Skeletal muscle satellite cell (primary cell): ENCODE data around the gene FGF10. TPM values are rescaled to one million over a fixed set of nuclear protein-coding genes. Genes with fewer than 3 reads are reported as not detected.

Experiments used
- H3K27me3 ChIP-seq: 2 replicates; pipeline ENCODE4 v1.7.0; 2013; ENCODE audit warnings: low read length; ENCODE audit not compliant: control insufficient read depth, insufficient read depth
- H3K36me3 ChIP-seq: 2 replicates; pipeline ENCODE4 v1.7.0; 2013; ENCODE audit warnings: mild to moderate bottlenecking, control low read depth, low read length; ENCODE audit not compliant: insufficient read depth
- H3K4me1 ChIP-seq: 2 replicates; pipeline ENCODE4 v1.7.0; 2013; ENCODE audit warnings: low read length; ENCODE audit not compliant: control insufficient read depth, insufficient read depth
- H3K4me2 ChIP-seq: 2 replicates; pipeline ENCODE4 v1.7.0; 2013; ENCODE audit warnings: mild to moderate bottlenecking, low read length
- H3K4me3 ChIP-seq: 2 replicates; pipeline ENCODE4 v1.7.0; 2013; ENCODE audit warnings: low read length
- H3K9ac ChIP-seq: 2 replicates; pipeline ENCODE4 v1.7.0; 2013; ENCODE audit warnings: mild to moderate bottlenecking, low read depth, low read length, moderate library complexity
- H3K9me3 ChIP-seq: replicated peaks from 2 replicates; pipeline ENCODE4 v1.7.0; 2013; ENCODE audit warnings: mild to moderate bottlenecking, control low read depth, low read length
- total RNA-seq: library from RNA; depleted of rRNA; stranded (reverse); fragments of >200 nt; gene quantifications from 2 replicates; pipeline ENCODE4 v1.2.3, GENCODE V29; 2012; rRNA removed

FGF10 gene
- total RNA-seq: not detected in 2 replicates

GRCh38 chr5:44389090-44389822 lies at the start of gene FGF10:
TSS of gene FGF10 (minus strand) at chr5:44389420. CDS start at chr5:44388682, 738 bp downstream.
- Histone ChIP-seq H3K4me1 (peaks cover 11% of the 10 kb centered on the region), H3K9me3 (no peaks in the 10 kb centered on the region)

GRCh38 chr5:44426944-44427343 lies 37.7 kb upstream of the FGF10 start:
- no peak overlapping the region for H3K4me2 ChIP-seq
- H3K4me1 ChIP-seq: no peaks in the 10 kb centered on the region
- no peaks in the 10 kb centered on the region for H3K36me3 ChIP-seq
- H3K9ac ChIP-seq: no peak overlapping the region
- H3K27me3 ChIP-seq: no peaks in the 10 kb centered on the region
- H3K4me3 ChIP-seq: no peak overlapping the region
- no peaks in the 10 kb centered on the region for H3K9me3 ChIP-seq

More at GRCh38 chr5:44389090-44389822, at the start of gene FGF10:
- no peaks in the 10 kb centered on the region for H3K36me3 ChIP-seq
- H3K4me3 ChIP-seq: peak within 1 kb of the TSS; percentile 61
- no peak within 1 kb of the TSS for H3K9ac ChIP-seq
- peak within 1 kb of the TSS; percentile 76 for H3K4me2 ChIP-seq
- peaks cover 37% of the 10 kb centered on the region for H3K27me3 ChIP-seq

DNA sequence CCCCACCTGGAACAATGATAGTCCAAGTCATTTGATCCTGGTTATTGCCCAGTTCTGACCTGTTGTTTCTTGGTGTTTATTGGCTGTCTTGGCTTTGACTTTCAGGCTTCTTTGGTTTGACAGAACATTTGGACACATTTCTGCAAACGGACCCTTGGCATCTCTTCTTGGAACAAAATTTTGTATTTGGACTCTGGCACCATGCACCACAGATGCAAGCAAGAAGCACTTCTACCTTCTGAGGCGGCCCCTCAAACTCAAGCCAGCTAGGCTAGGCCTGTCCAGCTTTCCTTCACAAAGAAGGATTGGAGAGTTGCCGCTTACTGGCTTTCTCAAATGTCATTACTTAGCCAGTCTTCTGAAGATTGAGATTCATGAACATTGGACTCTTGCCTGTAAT lies 23.1 kb upstream of the FGF10 start:
- Histone ChIP-seq H3K4me1 (no peaks in the 10 kb centered on the region), H3K9me3 (no peaks in the 10 kb centered on the region), H3K4me2 (no peak overlapping the region), H3K9ac (no peak overlapping the region), H3K36me3 (no peaks in the 10 kb centered on the region), H3K4me3 (no peak overlapping the region), H3K27me3 (no peaks in the 10 kb centered on the region)

DNA sequence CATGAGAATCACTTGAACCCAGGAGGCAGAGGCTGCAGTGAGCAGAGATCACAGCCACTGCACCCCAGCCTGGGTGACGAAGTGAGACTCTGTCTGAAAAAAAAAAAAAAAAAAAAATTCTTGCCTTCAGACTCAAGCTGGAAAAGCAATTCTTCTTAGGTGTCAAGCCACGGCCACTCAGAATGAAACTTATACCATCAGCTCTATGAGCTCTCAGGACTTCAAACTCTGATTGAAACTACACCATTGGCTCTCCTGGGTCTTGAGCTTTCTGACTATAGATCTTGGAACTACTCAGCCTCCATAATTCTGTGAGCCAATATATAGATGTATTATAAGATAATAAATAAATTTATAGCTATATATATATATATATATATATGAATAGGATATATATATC lies 12.9 kb upstream of the FGF10 start:
- Histone ChIP-seq H3K36me3 (no peaks in the 10 kb centered on the region), H3K27me3 (no peaks in the 10 kb centered on the region), H3K4me1 (no peaks in the 10 kb centered on the region), H3K4me2 (no peak overlapping the region), H3K4me3 (no peak overlapping the region), H3K9me3 (no peaks in the 10 kb centered on the region), H3K9ac (no peak overlapping the region)

DNA sequence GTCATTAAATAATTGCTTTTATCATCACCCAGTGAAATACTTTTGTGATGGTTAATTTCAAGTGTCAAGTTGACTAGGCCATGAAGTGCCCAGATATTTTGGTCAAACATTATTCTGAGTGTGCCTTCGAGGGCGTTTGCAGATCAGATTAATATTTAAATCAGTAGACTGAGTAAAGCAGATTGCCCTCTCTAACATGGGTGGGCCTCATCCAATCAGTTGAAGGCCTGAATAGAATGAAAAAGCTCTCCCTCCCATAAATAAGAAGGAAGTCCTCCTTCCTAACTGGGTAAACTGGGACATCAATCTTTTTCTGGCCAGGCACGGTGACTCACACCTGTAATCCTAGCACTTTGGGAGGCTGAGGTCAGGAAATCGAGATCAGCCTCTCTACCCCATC lies 12.4 kb upstream of the FGF10 start:
- Histone ChIP-seq H3K4me3 (no peak overlapping the region), H3K4me1 (no peaks in the 10 kb centered on the region), H3K27me3 (no peaks in the 10 kb centered on the region), H3K36me3 (no peaks in the 10 kb centered on the region), H3K9me3 (no peaks in the 10 kb centered on the region), H3K9ac (no peak overlapping the region), H3K4me2 (no peak overlapping the region)

GRCh38 chr5:44398382-44398781 lies 9.2 kb upstream of the FGF10 start:
- Histone ChIP-seq H3K9ac (no peak overlapping the region), H3K4me3 (no peak overlapping the region), H3K4me2 (no peak overlapping the region), H3K4me1 (no peaks in the 10 kb centered on the region), H3K27me3 (no peaks in the 10 kb centered on the region), H3K9me3 (no peaks in the 10 kb centered on the region), H3K36me3 (no peaks in the 10 kb centered on the region)

DNA sequence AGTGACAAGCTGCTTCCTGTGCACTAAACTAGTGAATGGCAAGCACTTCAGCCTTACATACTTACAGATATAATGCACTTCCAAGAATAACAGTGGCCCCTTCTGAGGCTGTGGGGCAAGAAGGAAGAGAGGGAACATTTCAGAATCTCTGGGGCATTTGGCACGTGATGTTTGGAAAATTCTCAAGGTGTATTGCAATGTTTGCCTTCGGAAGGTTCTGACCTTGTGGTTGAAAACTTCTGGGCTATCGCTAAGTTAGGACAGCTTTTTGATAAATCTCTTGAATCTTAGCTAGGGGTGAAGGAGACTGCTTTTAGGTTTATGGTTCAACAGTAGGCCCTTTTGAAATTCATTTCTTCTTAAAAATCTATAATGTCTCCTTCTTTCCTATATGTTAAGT lies 7.1 kb upstream of the FGF10 start:
- Histone ChIP-seq H3K4me1 (no peaks in the 10 kb centered on the region), H3K27me3 (no peaks in the 10 kb centered on the region), H3K9me3 (no peaks in the 10 kb centered on the region), H3K9ac (no peak overlapping the region), H3K4me3 (no peak overlapping the region), H3K36me3 (no peaks in the 10 kb centered on the region), H3K4me2 (no peak overlapping the region)

DNA sequence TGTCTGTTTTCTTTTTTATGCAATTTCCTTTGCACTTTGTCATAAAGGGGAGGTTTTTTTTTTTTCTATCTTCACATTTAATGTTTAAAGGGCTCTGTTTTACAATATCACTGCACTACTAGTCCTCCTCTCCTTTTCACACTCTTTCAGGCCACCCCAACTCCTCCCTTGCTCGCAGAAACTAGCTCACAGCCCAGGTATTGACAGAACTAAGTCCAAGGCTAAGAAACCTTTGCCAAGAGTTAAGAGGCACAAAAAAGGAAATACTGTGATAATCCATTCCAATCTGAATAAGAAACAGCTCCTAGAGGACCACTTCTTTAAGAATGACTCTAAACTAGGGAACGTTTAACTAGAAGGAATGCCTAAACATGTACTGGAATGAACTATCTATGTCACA lies 1.1 kb upstream of the FGF10 start:
- H3K36me3 ChIP-seq: no peaks in the 10 kb centered on the region
- no peak overlapping the region for H3K9ac ChIP-seq
- peak overlapping the region; percentile 76 for H3K4me2 ChIP-seq
- H3K27me3 ChIP-seq: peaks cover 37% of the 10 kb centered on the region
- H3K9me3 ChIP-seq: no peaks in the 10 kb centered on the region
- no peak overlapping the region for H3K4me3 ChIP-seq
- peaks cover 11% of the 10 kb centered on the region for H3K4me1 ChIP-seq

- no peaks in the 10 kb centered on the region for H3K9me3 ChIP-seq
- peaks cover 11% of the 10 kb centered on the region for H3K4me1 ChIP-seq
- no peaks in the 10 kb centered on the region for H3K36me3 ChIP-seq
- H3K27me3 ChIP-seq: peaks cover 37% of the 10 kb centered on the region
- peak overlapping the region; percentile 76 for H3K4me2 ChIP-seq
- H3K4me3 ChIP-seq: peak overlapping the region; percentile 61
- no peak overlapping the region for H3K9ac ChIP-seq
Observed at GRCh38 chr5:44389823-44390143, 563 bp upstream of the FGF10 start.

- H3K27me3 ChIP-seq: peaks cover 37% of the 10 kb centered on the region
- H3K4me1 ChIP-seq: peaks cover 11% of the 10 kb centered on the region
- no peaks in the 10 kb centered on the region for H3K9me3 ChIP-seq
- peak overlapping the region; percentile 76 for H3K4me2 ChIP-seq
- H3K4me3 ChIP-seq: peak overlapping the region; percentile 61
- no peaks in the 10 kb centered on the region for H3K36me3 ChIP-seq
- H3K9ac ChIP-seq: no peak overlapping the region
Observed at GRCh38 chr5:44388321-44389089, 715 bp downstream of the FGF10 start.

DNA sequence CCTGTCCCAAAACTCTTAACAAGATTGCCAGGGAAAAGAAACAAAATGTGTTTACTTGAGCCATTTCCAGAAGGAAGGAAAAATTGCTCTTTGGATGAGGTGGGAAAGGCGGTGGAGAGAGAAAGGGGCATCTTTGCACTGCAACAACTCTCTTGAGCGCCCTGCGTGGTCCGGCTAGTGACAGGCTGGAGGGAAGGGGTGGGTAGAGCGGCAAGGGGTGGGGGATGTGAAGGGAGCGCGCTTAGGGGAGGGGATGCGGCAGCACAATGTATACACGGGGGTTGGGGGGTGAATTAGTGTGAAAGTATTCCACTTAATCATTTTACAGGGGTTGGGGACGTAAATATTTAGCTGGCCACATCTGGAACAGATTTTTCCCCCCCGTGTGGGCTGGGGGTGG lies 1.3 kb downstream of the FGF10 start:
- Histone ChIP-seq H3K9me3 (no peaks in the 10 kb centered on the region), H3K4me1 (peaks cover 11% of the 10 kb centered on the region), H3K4me2 (no peak overlapping the region), H3K27me3 (peaks cover 37% of the 10 kb centered on the region), H3K36me3 (no peaks in the 10 kb centered on the region), H3K9ac (no peak overlapping the region), H3K4me3 (no peak overlapping the region)

DNA sequence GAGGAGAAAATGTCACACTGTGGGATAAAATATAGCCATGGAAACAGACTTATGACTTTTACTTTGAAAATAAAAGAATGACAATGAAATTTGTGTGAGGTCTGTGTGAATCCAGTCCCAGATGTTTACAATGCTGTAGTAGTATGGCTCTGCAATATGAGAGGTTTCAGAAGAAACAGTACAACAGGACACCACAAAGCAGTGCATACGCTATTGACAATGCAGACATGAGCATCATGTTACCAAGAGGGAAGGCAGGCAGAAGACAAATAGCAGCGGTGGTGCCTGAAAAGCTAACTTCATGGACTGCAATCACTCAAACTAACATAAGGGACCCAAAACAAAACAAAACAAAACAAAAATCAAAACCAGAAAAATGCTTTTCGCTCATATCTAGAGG lies 1.8 kb downstream of the FGF10 start:
- Histone ChIP-seq H3K4me2 (no peak overlapping the region), H3K4me1 (peaks cover 11% of the 10 kb centered on the region), H3K4me3 (no peak overlapping the region), H3K9ac (no peak overlapping the region), H3K9me3 (no peaks in the 10 kb centered on the region), H3K27me3 (peaks cover 37% of the 10 kb centered on the region), H3K36me3 (no peaks in the 10 kb centered on the region)
